Fibroblast of skin of left quadriceps (primary cell): Measurements from ENCODE around the gene CDYL2.
"Not testable (repeated sequence)": the region's sequence is repeated elsewhere in the genome, so short reads cannot be mapped to it uniquely, and the experiment has no call there.

Source experiments
- DNase-seq, 2 experiments: peaks; one replicate each; pipeline ENCODE4 v3.0.0-alpha.2; 2013; ENCODE audit warnings: low read depth in 2 of 2

Gene CDYL2

GRCh38 chr16:80672379-80672778 is 132.0 kb downstream of the CDYL2 start:
- no peak for DNase-seq

GRCh38 chr16:80671281-80671849 is 133.0 kb downstream of the CDYL2 start:
- DNase-seq, result no peak

GRCh38 chr16:80670170-80670865 is 134.1 kb downstream of the CDYL2 start:
- no peak for DNase-seq

DNA sequence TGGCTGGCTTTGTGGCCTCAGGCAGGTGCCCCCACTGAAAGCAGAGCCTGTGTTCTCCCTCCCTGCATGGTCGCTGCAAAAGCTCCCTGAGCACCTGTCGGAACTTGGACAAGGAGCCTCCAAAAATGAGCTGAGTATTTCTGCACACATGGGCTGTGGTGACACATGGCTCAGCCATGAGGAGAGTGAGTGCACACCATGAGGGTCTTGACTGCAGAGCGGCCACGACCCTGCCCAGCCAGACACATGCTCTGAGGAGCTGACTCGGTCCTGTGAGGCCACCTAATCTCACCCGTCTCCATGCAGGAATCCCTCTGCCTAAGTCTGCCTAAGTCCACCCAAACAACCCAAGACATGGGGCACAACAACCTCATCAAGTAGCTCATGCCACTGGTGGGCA is 134.7 kb downstream of the CDYL2 start:
- no peak for DNase-seq

DNA sequence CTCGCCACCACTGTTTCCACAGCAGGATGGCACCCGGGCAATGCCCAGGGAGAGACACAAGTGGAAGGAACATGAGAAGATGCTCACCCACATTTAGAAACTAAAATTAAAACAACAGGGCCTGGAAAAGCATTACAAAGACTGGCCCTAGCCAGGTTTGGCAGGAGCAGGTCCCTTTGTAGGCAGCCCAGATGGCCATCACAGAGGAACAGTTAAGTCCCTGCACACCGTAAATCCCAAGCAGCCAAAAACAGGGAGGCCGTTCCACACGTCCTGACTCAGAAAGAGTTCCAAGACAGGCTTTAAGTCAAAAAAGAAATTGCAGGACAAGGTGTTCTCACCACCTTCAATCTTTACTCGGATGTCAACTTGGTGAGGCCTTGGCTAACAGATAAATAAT is 136.5 kb downstream of the CDYL2 start:
- no peak for DNase-seq

- DNase-seq, result no peak
These were observed 137.2 kb downstream of the CDYL2 start for GRCh38 chr16:80667251-80667560.

DNA sequence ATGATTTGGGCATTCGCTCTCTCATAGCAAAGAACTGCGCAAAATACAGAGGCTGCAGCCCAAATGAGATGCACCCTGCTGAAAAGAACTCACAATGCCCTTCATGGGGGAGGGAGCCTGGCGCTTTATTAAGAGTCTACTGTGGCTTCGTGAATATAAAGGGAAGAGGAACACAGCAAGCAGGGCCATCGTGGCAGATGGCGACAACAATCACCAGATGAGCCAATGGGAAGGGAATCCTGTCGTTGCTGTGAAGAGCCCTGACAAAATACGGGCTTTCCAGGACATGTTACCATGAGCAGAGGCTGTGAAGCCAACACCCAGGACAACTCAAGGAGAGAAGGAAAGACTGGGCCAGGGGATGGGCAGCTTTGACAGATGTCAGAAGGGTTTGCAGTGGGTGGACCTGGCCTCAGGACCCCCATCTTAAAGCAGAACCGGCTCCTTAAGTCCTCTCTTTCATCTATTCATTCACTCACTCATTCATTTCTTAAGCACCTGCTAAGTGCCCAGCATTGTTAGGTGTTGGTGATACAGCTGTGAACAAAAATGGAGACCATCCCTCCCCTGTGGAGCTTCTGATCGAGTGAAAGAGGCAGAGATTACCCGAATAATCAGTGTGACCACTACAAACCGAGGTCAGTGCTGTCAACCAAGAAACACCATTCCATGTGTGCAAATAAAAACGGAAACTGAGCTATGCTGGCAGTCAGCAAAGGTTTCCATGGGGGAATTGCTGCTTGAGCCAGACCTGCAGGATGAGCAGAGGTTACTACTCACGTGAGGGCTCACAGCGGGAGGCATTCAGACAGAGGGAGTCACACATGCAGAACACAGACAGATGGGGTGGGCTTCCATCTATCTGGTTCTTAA is 137.8 kb downstream of the CDYL2 start:
- no peak for DNase-seq

- DNase-seq, result no peak
These were observed 139.0 kb downstream of the CDYL2 start for GRCh38 chr16:80665356-80665755.

DNA sequence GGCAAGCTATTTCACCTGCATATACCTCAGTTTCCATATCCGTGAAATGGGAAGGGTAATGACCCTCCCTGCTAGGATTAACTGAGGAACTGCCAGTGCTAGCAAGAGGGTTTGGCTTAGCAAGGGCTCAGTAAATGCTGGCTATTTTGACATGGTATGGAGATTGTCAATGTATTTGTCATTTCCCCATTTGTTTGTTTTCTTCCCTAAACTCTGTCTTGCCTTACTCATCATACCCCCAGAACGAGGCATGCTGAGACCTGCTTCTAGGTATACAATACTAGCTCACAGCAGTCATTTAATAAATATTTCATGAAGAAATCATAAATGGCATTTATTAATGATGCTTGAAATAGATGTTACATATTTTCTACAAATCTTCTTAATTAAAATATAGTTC is 139.6 kb downstream of the CDYL2 start:
- no peak for DNase-seq

GRCh38 chr16:80664226-80664625 is 140.2 kb downstream of the CDYL2 start:
- DNase-seq, result no peak

- no peak for DNase-seq
These were observed 141.3 kb downstream of the CDYL2 start for GRCh38 chr16:80663078-80663477.

DNA sequence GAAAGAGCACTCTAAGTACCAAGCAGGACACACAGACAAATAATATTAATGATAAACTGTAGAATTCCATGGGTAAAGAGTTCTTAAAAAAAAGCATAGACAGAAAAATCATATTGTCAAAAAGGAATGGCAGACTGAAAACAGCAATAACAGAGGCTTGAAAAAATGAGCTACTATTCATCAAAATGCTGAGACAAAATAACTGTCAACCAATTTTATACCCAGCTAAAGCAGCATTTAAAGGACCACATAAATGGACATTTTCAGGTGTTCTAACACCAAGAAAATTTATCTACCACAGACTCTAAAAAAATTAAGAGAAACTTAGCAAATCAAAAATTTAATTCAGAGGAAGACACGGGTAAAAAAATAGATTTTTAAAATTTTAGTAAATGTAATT is 144.5 kb downstream of the CDYL2 start:
- no peak for DNase-seq

- no peak for DNase-seq
These were observed 147.7 kb downstream of the CDYL2 start for GRCh38 chr16:80656711-80657150.

DNA sequence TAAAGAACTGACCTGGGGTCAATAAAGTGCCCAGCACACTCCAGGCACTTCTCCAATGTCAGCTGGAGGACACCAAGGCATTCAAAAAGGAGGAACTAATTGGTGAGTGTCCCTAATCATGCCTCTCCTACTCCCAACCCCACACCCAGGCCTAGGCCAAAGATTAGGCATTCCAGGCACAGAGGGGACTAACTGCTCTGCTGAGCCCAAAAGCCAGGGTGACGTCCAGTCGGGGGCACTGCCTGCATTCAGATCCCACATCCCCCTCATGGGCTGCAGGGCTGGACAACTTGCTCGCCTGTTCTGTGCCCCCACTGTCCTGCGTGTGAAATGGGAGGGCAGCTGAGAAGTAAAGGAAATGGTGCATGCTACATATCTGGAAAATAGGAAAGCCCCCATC is 148.2 kb downstream of the CDYL2 start:
- no peak for DNase-seq

- no peak for DNase-seq
These were observed 148.6 kb downstream of the CDYL2 start for GRCh38 chr16:80655751-80656150.

DNA sequence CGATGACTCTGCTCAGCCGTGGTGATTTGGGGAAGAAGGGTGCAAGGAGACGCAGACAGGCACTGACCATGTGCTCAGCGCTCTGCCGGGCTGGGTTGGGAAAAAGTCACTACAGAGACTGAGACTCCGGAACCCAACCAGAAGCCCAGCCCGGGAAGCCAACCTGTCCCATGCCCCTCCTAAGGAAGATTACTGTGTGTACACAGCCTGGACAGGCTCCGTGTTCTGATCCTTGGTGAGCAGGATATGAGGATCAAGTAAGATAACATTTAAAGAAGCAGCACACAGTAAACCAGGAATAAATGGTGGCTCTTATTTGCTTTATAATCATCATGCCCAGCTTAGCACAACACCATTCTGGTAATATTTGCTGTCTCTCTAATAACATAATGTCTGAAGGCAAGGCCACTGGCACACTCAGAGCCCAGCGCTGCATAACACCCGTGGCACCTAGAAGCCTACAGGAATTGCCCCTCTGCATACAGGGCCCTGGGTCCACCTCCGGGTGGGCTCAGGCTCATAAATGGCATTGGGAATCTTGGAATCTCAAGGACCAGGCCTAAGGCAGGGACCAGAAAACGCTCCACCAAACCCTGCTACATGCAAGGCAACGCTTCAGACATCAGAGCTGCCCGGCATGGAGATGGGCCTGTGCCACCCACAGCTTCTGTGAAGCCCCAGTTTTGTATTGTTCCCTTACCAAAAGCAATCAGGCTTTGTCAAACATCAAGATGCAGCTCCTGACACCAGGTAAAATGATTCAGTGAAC is 150.1 kb downstream of the CDYL2 start:
- DNase-seq, result no peak

- no peak for DNase-seq
These were observed 152.0 kb downstream of the CDYL2 start for GRCh38 chr16:80652441-80652840.

DNA sequence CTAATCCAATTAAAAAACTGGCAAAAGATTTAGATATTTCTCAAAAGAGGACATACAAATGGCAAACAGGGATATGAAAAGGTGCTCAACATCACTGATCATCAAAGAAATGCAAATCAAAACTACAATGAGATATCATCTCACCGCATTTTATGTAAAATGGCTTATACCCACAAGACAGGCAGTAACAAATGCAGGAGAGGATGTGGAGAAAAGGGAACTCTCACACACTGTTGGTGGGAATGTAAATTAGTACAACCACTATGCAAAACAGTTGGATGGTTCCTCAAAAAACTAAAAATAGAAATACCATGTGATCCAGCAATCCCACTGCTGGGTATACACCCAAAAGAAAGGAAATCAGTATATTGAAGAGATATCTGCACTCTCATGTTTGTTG is 154.1 kb downstream of the CDYL2 start:
- not testable (repeated sequence) for DNase-seq

DNA sequence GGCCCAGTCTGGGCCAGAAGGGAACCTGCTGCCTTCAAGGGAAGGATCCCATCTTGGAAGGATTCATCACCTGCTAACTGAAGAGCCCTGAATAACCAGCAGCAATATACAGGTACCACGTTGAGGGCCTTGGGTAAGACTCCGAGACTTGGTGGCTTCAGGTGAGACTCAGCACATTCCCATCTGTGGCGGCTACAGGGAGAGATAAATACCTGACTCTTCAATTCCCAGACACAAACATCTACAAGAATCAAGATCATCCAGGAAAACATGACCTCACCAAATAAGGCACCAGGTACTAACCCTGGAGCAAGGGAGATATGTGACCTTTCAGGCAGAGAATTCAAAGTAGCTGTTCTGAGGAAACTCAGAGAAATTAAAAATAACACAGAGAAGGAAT is 164.1 kb downstream of the CDYL2 start:
- DNase-seq, result no peak

DNA sequence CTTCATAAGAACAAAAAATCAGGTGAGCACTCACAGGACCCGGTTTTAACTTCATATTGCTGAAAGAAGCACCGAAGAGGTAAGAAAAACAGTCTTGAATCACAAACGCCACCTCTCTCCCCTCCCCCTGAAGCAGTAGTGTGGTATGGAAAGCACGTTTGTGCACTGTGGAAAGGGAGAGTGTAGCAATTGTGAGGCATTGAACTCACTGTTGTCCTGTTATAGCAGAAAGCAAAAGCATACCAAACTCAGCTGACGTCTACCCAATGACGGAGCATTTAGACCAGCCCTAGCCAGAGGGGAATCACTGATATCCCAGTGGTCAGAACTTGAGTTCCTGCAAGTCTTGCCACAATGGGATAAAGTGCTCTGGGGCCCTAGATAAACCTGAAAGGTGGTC is 164.8 kb downstream of the CDYL2 start:
- no peak for DNase-seq

DNA sequence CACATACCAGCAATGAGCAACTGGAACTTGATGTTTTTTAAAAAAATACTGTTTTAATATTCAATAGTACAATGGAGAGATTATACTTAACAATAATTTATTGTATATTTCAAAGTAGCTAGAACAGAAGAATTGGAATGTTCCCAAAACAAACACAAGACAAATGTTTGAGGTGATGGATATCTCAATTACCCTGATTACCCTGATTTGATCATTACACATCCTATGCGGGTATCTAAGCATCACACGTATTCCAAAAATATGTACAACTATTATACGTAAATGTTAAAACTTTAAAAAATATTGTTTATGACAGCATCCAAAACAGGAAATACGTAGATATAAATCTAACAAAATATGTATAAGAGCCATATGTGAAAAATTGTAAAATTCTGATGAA is 166.8 kb downstream of the CDYL2 start:
- DNase-seq, result no peak

- no peak for DNase-seq
These were observed 172.8 kb downstream of the CDYL2 start for GRCh38 chr16:80631581-80631980.
